Measurements from ENCODE around the gene SNX9.

GRCh38 chr6:157978021-157978783 is 155.2 kb downstream of the SNX9 start:
- no peak for TF ChIP-seq POLR2AphosphoS5 (IDR thresholded peaks at IDR 0.05)
- TF ChIP-seq CTCF (IDR thresholded peaks at IDR 0.05; ENCODE audit: poor library complexity, severe bottlenecking) = no peak
- TF ChIP-seq REST (IDR thresholded peaks at IDR 0.05; ENCODE audit: borderline replicate concordance) = no peak
- no peak for TF ChIP-seq EP300 (conservative IDR thresholded peaks at IDR 0.05; ENCODE audit: poor library complexity, severe bottlenecking)
- no peak for TF ChIP-seq TAF1 (IDR thresholded peaks at IDR 0.05; ENCODE audit: low read depth)

Data from neural cell (in vitro differentiated cells).